OCI-LY1 (cell line): ENCODE results near the gene SHROOM2.

ENCODE experiments used
- H2AFZ ChIP-seq: fragments of 200-600 bp; sonication (generic), shearing (Covaris generic); 2 replicates; pipeline ENCODE4 v1.6.0; 2014; ENCODE audit warnings: antibody characterized with exemption, mild to moderate bottlenecking, low read length
- H3F3A ChIP-seq: fragments of 200-600 bp; sonication (generic), shearing (Covaris generic); 2 replicates; pipeline ENCODE4 v1.6.0; 2014; ENCODE audit warnings: mild to moderate bottlenecking, antibody characterized with exemption, low read length, moderate library complexity; ENCODE audit not compliant: insufficient read depth
- H3K27ac ChIP-seq: fragments of 200-600 bp; sonication (generic); 2 replicates; pipeline ENCODE4 v1.5.1; 2014; ENCODE audit warnings: low read length, mixed run types, mild to moderate bottlenecking, low read depth; ENCODE audit not compliant: poor library complexity, severe bottlenecking
- H3K27me3 ChIP-seq: fragments of 200-600 bp; sonication (generic); 2 replicates; pipeline ENCODE4 v1.6.0; 2014; ENCODE audit warnings: antibody characterized with exemption, mild to moderate bottlenecking, low read length, moderate library complexity; ENCODE audit not compliant: insufficient read depth
- H3K36me3 ChIP-seq: fragments of 200-600 bp; sonication (generic); 2 replicates; pipeline ENCODE4 v1.6.1; 2014; ENCODE audit warnings: mild to moderate bottlenecking, antibody characterized with exemption, low read length, moderate library complexity, mixed read lengths; ENCODE audit not compliant: insufficient read depth
- H3K4me1 ChIP-seq: fragments of 200-600 bp; sonication (generic); 2 replicates; pipeline ENCODE4 v1.5.1; 2014; ENCODE audit warnings: mild to moderate bottlenecking, low read length, moderate library complexity; ENCODE audit not compliant: insufficient read depth, severe bottlenecking
- H3K4me2 ChIP-seq: fragments of 200-600 bp; sonication (generic), shearing (Covaris generic); 2 replicates; pipeline ENCODE4 v1.6.1; 2014; ENCODE audit warnings: low read length
- H3K4me3 ChIP-seq: fragments of 200-600 bp; sonication (generic); 2 replicates; pipeline ENCODE4 v1.5.1; 2014; ENCODE audit warnings: low read length, low read depth, mild to moderate bottlenecking, mixed read lengths; ENCODE audit not compliant: poor library complexity, severe bottlenecking
- H3K79me2 ChIP-seq: fragments of 200-600 bp; shearing (Covaris generic); 2 replicates; pipeline ENCODE4 v1.6.1; 2016; ENCODE audit warnings: mixed run types, low read length, mixed read lengths; ENCODE audit not compliant: insufficient read depth
- H3K9ac ChIP-seq: fragments of 200-600 bp; sonication (generic), shearing (Covaris generic); 2 replicates; pipeline ENCODE4 v1.6.1; 2014; ENCODE audit warnings: mild to moderate bottlenecking, low read length, mixed read lengths
- H3K9me2 ChIP-seq: fragments of 200-600 bp; sonication (generic), shearing (Covaris generic); 2 replicates; pipeline ENCODE4 v1.6.1; 2014; ENCODE audit warnings: low read depth, mild to moderate bottlenecking, low read length, mixed read lengths
- H3K9me3 ChIP-seq: fragments of 200-600 bp; shearing (Covaris generic); 2 replicates; pipeline ENCODE4 v1.6.1; 2014; ENCODE audit warnings: low read length, mixed read lengths
- H4K20me1 ChIP-seq: fragments of 200-600 bp; sonication (generic), shearing (Covaris generic); 2 replicates; pipeline ENCODE4 v1.6.0; 2016; ENCODE audit warnings: mild to moderate bottlenecking, low read length; ENCODE audit not compliant: insufficient read depth
- EZH2 ChIP-seq: fragments of 200-600 bp; sonication (generic), shearing (Covaris generic); IDR thresholded peaks from 2 replicates; pipeline ENCODE4 v1.8.0; 2017; ENCODE audit warnings: borderline replicate concordance, mixed run types, mild to moderate bottlenecking, antibody characterized with exemption, low read length, moderate library complexity, mixed read lengths
- TF ChIP-seq, protein P1 (sequence below): fragments of 200-600 bp; sonication (generic), shearing (Covaris generic); IDR thresholded peaks from 2 replicates; pipeline ENCODE4 v1.5.1; 2017; ENCODE audit warnings: mild to moderate bottlenecking, antibody characterized with exemption, low read length, moderate library complexity, mixed read lengths

SHROOM2 gene

DNA sequence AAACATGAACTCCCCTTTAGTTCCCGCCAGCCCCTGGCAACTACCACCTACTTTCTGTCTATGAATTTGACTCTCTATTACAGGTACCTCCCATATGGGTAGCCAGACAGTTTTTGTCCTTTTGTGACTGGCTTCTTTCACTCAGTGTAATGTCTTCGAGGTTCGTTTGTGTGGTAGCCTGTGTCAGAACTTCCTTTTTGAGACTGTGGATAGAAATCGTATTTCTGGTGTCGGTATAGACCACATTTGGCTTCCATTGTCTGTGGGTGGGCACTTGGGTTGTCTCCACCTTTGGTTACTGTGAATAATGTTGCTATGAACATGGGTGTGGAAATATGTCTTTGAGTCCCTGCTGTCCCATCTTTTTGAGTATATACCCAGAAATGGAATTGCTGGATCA is 175.5 kb downstream of the SHROOM2 start:
- Histone ChIP-seq H3K27ac (no peak overlapping the region), H3K4me3 (no peak overlapping the region), H4K20me1 (no peaks in the 10 kb centered on the region), H3K79me2 (no peaks in the 10 kb centered on the region), H3K4me1 (no peaks in the 10 kb centered on the region), H3K9me2 (no peaks in the 10 kb centered on the region), H3K27me3 (no peaks in the 10 kb centered on the region), H3K9ac (no peak overlapping the region), H3K36me3 (no peaks in the 10 kb centered on the region), H2AFZ (no peak overlapping the region), H3K4me2 (no peak overlapping the region), H3K9me3 (no peaks in the 10 kb centered on the region), H3F3A (no peaks in the 10 kb centered on the region)
- no peak for TF ChIP-seq EZH2
- TF ChIP-seq, protein P1, sequence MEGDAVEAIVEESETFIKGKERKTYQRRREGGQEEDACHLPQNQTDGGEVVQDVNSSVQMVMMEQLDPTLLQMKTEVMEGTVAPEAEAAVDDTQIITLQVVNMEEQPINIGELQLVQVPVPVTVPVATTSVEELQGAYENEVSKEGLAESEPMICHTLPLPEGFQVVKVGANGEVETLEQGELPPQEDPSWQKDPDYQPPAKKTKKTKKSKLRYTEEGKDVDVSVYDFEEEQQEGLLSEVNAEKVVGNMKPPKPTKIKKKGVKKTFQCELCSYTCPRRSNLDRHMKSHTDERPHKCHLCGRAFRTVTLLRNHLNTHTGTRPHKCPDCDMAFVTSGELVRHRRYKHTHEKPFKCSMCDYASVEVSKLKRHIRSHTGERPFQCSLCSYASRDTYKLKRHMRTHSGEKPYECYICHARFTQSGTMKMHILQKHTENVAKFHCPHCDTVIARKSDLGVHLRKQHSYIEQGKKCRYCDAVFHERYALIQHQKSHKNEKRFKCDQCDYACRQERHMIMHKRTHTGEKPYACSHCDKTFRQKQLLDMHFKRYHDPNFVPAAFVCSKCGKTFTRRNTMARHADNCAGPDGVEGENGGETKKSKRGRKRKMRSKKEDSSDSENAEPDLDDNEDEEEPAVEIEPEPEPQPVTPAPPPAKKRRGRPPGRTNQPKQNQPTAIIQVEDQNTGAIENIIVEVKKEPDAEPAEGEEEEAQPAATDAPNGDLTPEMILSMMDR = no peak

DNA sequence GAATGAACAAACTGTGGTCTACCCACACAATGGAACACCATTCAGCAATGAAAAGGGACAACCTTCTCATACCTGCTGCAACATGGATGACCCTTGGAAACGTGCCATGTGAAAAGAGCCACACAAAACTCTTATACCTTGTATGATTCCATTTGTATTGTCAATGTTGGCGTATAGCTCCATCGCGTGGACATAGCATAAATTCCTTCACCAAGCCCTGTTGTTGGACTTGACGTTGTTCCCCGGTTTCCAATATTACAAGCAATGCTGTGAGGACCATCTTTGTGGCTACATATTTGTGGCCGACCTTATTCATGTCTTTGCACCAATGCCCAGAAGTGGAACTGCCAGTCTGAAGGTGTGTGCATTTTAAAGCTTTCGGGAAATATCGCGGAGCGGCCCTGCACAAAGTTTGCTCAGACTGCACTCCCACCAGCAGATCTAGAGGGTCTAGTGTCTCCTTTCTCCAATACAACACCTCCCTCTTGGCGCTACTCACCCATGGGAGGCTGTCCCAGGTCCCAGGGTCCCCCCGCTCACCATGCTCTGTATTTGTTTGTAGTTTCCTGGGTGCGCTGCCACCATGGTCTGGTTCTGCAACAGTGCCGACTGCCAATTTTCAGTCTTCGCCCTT is 180.7 kb downstream of the SHROOM2 start, which contains the start of gene CLDN34:
CLDN34 (plus strand) TSS at position 584 of the 634 bp plus-strand sequence; CDS start at position 584, 0 bp downstream.
- Histone ChIP-seq H3K4me3 (no peak within 1 kb of the TSS), H3K9me2 (no peaks in the 10 kb centered on the region), H3K27me3 (no peaks in the 10 kb centered on the region), H3K9me3 (no peaks in the 10 kb centered on the region), H2AFZ (no peak within 1 kb of the TSS), H3K36me3 (no peaks in the 10 kb centered on the region), H3K79me2 (no peaks in the 10 kb centered on the region), H3K27ac (no peak within 1 kb of the TSS), H3K9ac (no peak within 1 kb of the TSS), H3K4me1 (no peaks in the 10 kb centered on the region), H3F3A (no peaks in the 10 kb centered on the region), H3K4me2 (no peak within 1 kb of the TSS), H4K20me1 (no peaks in the 10 kb centered on the region)
- TF ChIP-seq EZH2 = no peak
- TF ChIP-seq, protein P1 = no peak

DNA sequence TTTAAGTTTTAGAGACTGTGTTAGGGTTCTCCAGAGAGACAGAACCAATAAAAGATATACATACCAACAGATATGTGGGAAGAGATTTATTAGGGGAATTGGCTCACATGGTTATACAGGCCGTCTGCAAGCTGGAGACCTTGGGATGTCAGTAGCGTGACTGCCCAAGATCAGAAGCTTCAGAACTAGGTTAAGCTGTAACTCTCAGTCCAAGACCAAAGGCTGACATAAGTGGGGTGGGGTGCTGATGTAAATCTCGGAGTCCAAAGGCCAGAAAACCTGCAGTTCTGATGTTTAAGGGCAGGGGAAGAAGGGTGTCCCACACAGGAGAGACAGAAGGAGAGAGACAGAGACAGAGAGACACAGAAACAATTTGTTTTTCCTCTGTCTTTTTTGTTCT is 191.4 kb downstream of the SHROOM2 start:
- H3K9me2 ChIP-seq = no peaks in the 10 kb centered on the region
- no peak overlapping the region for H3K9ac ChIP-seq
- no peak overlapping the region for H3K4me3 ChIP-seq
- no peaks in the 10 kb centered on the region for H4K20me1 ChIP-seq
- no peak overlapping the region for H3K4me2 ChIP-seq
- H3F3A ChIP-seq = no peaks in the 10 kb centered on the region
- no peak overlapping the region for H3K27ac ChIP-seq
- H3K27me3 ChIP-seq = no peaks in the 10 kb centered on the region
- H3K36me3 ChIP-seq = no peaks in the 10 kb centered on the region
- H3K9me3 ChIP-seq = no peaks in the 10 kb centered on the region
- H3K79me2 ChIP-seq = no peaks in the 10 kb centered on the region
- no peak overlapping the region for H2AFZ ChIP-seq
- no peaks in the 10 kb centered on the region for H3K4me1 ChIP-seq
- no peak for TF ChIP-seq EZH2
- TF ChIP-seq, protein P1 = no peak
